HG03354 (cell line): ENCODE measurements around the gene LRMDA.
"Not testable (repeated sequence)": the region's sequence is repeated elsewhere in the genome, so short reads cannot be mapped to it uniquely, and the experiment has no call there.

Source experiments
- ATAC-seq: cut with Tn5 transposase; IDR thresholded peaks from one replicate; pipeline ENCODE4 v1.9.1; 2021; ENCODE audit warnings: mild to moderate bottlenecking; ENCODE audit not compliant: unreplicated experiment, poor library complexity, severe bottlenecking

The LRMDA gene

GRCh38 chr10:76557366-76557765 is 1125.9 kb downstream of the LRMDA start:
- no peak for ATAC-seq

GRCh38 chr10:76558586-76558985 is 1127.2 kb downstream of the LRMDA start:
- no peak for ATAC-seq

DNA sequence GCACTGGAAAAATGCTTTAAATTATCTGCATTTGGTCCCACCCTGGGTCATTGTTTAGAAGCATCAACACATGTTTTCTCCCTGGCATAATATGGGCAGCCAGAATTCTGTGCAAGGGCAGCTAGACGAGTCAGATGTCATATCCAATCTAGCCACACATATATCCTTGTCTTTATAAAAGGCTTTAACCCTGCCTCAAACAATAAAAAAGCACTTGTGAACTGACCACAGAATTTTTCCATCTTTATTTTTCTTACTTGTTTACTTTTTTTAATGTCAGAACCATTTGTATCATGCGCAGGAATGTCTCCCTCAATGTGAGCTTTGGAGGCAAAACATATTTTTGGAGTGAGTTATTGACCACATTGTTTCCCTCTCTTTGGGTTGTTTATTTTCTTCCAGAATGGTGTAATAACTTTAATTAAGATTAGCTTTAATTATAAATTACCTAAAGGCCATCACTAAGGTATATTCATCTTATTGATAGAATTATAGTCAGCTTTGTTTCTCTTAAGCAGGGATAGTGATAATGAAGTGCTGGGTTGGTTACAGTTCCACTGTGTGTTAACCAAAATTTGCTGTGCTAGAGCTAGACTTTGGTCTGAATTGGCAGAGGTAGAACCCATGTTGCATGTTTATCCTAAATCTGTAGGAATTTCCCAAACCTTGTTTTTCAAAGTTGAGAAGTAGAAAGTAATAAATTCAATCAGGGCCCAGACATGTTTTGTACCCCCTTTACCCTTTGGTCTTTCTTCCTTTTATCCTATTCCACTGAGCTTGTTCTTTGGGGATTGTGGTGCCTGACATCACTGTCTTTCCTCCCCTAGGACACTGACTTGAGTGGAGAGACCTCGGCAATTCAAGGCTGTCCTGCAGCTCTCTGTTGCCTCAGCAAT is 1127.8 kb downstream of the LRMDA start:
- no peak for ATAC-seq

- no peak for ATAC-seq
These were observed 1128.4 kb downstream of the LRMDA start for GRCh38 chr10:76559892-76560220.

- ATAC-seq: no peak
These were observed 1128.9 kb downstream of the LRMDA start for GRCh38 chr10:76560338-76560737.

- ATAC-seq: no peak
These were observed 1131.9 kb downstream of the LRMDA start for GRCh38 chr10:76563286-76563685.

DNA sequence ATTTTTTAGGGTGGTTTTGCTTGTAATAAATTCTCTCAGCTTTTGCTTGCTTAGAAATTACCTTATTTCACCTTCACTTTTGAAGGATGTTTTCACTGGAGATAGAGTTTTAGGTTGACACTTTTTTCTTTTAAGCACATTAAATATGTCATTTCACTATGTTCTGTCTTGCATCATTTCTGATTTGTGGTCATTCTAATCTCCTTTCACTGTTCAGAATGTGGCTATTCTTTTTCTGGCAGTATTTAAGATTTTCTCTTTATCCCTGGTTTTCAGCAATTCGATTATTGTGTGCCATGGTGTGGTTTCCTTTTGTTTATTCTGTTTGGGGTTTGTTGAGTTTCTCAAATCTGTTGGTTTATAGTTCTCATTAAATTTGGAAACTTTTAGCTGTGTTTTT is 1140.6 kb downstream of the LRMDA start:
- no peak for ATAC-seq

DNA sequence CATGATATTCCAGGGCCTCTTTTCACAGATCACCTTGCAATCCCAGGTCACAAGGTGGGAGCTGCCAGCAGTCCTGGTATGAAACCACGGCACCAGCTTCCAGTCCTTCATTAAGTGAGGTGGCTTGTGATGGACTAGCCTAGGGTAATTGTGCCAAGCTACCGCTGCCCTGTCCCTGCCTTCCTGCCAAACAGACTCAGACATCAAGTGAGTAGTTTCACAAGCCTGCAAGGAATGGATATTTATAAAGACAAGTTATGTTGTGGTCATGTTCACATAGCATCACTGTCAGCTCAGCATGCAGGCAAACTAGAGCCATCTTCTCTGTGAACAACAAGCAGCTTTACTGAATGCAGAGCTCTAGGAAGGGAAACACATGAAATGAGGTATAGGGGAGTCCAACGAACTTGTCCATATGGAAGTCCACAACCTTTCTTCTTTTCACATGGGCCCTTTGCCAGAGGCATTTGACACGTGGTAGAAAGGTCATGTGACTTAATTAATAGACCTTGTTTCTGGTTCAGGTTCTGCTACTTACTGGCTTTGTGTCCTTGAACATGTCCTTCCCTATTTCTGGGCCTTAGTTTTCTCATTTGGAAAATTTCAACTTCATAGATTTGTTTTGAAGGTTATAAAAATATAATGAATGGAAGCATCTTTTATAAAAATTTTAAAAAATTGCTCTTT is 1145.0 kb downstream of the LRMDA start:
- ATAC-seq: no peak

GRCh38 chr10:76577455-76577854 is 1146.0 kb downstream of the LRMDA start:
- ATAC-seq: no peak

DNA sequence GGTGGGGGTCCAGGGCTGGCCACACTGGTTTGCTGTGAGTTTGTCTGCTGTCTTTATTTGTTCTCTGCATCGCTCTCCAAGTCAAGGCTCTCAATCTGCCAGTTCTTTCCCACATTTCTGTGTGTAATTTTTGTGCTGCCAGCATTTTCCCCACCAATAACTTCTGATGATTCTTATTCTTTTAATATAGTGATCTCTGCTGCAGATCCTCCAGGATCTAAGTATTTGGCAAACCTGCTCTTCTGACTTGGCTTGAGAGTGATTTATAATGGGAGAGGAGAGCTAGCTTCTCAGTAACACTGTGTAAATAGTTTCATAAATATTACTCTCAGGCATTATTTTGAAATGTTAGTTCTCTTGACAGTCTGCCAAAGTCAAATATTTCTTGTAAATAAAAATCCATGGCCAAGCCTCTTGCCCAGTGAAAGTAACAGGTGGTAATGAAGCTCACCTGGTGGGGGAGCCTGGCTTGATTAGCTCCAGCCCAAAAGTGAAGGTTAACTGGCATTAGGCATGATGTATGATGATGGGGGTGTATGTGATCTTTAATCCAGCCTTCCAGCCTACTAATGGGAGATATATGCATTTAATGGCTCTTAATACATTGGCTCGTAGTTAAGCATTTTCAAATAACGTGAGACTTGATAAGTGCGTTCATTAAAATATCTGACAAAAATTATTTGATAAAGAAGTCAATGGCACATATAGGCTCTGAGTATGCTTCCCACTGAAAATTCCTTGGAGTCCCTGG is 1150.3 kb downstream of the LRMDA start:
- ATAC-seq: no peak

DNA sequence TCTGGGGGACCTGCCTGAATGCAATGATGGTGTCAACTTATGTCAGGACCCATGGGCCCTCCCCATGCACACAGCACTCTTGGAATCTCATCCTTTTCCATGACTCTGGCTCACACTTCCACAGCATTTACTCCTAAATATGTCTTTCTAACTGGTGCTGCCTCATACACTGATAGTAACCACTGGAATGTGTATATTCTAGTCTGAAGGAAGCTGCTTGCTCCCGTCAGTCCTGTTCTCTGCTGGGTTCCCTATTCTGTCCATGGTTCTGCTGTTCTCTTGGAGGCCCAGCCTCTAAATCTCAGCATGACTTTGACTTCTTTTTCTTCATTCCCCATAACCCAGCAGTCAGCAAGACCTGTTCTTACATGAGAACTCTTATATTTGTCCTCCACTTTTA is 1151.1 kb downstream of the LRMDA start:
- ATAC-seq: no peak

GRCh38 chr10:76583711-76584161 is 1152.3 kb downstream of the LRMDA start:
- no peak for ATAC-seq

- not testable (repeated sequence) for ATAC-seq
These were observed 1153.0 kb downstream of the LRMDA start for GRCh38 chr10:76584466-76584865.
